HG03060 (cell line): ENCODE results near the gene GPR141.

ENCODE experiments used
- ATAC-seq: cut with Tn5 transposase; IDR thresholded peaks from one replicate; pipeline ENCODE4 v1.9.1; 2021; ENCODE audit warnings: low read depth, moderate number of reproducible peaks; ENCODE audit not compliant: unreplicated experiment

The GPR141 gene

GRCh38 chr7:37683246-37684120 lies at the start of gene GPR141:
Gene GPR141, plus strand, starts transcription at chr7:37683766. Its CDS starts 56,628 bp downstream, at chr7:37740394.
- ATAC-seq = peak; percentile 81

GRCh38 chr7:37635346-37635745 lies 48.2 kb upstream of the GPR141 start:
- no peak for ATAC-seq

- no peak for ATAC-seq
These were observed 41.5 kb upstream of the GPR141 start for GRCh38 chr7:37642028-37642540.

- no peak for ATAC-seq
These were observed 39.7 kb upstream of the GPR141 start for GRCh38 chr7:37643876-37644275.

- ATAC-seq = no peak
These were observed 38.1 kb upstream of the GPR141 start for GRCh38 chr7:37645282-37646050.

GRCh38 chr7:37656913-37657530 lies 26.5 kb upstream of the GPR141 start:
- peak; percentile 83 for ATAC-seq

- no peak for ATAC-seq
These were observed 25.8 kb upstream of the GPR141 start for GRCh38 chr7:37657816-37658215.

GRCh38 chr7:37659971-37660565 lies 23.5 kb upstream of the GPR141 start:
- no peak for ATAC-seq

GRCh38 chr7:37660614-37661013 lies 23.0 kb upstream of the GPR141 start:
- no peak for ATAC-seq

- no peak for ATAC-seq
These were observed 19.9 kb upstream of the GPR141 start for GRCh38 chr7:37663693-37664092.

- no peak for ATAC-seq
These were observed 18.1 kb upstream of the GPR141 start for GRCh38 chr7:37665352-37666022.

GRCh38 chr7:37666026-37666799 lies 17.4 kb upstream of the GPR141 start:
- ATAC-seq = no peak

GRCh38 chr7:37669818-37670217 lies 13.7 kb upstream of the GPR141 start:
- no peak for ATAC-seq

- ATAC-seq = no peak
These were observed 13.1 kb upstream of the GPR141 start for GRCh38 chr7:37670436-37670835.

GRCh38 chr7:37671876-37672275 lies 11.7 kb upstream of the GPR141 start:
- no peak for ATAC-seq

- no peak for ATAC-seq
These were observed 10.6 kb upstream of the GPR141 start for GRCh38 chr7:37672926-37673325.

- ATAC-seq = no peak
These were observed 10.0 kb upstream of the GPR141 start for GRCh38 chr7:37673523-37673922.

- ATAC-seq = no peak
These were observed 9.0 kb upstream of the GPR141 start for GRCh38 chr7:37674531-37674930.

- no peak for ATAC-seq
These were observed 7.8 kb upstream of the GPR141 start for GRCh38 chr7:37675749-37676148.
